PC-3 (cell line): Measurements from ENCODE around the gene FLNC. TPM values are rescaled to one million over a fixed set of nuclear protein-coding genes. Genes with fewer than 3 reads are reported as not detected.
A peak's percentile ranks its signal among the peaks of the same experiment; 100 is the strongest.

Source experiments
- ATAC-seq: fragments of 200-7000 bp; cut with Tn5 transposase; 2 replicates; pipeline ENCODE4 v1.9.1; 2020; ENCODE audit warnings: mild to moderate bottlenecking, moderate library complexity
- BruUV-seq: library from RNA; stranded (reverse); fragments of 400-500 nt; replicated peaks from 2 replicates; lab custom pipeline; 2021; lab: Mats Ljungman, UMichigan
- CTCF ChIA-PET: fragments of 300-600 bp; sonication (Branson Sonifier 250); formaldehyde crosslinking; loops from one replicate; lab custom pipeline; 2022; ENCODE audit warnings: antibody characterized with exemption; lab: Charles Lee
- POLR2A ChIA-PET: fragments of 300-600 bp; sonication (Branson Sonifier 250); formaldehyde crosslinking; loops from one replicate; lab custom pipeline; 2022; ENCODE audit warnings: antibody characterized with exemption; ENCODE audit not compliant: unreplicated experiment; lab: Charles Lee
- DNase-seq: peaks from one replicate; pipeline ENCODE4 v3.0.0-alpha.2; 2015
- H2AFZ ChIP-seq: fragments of 300-600 bp; sonication (generic); 2 replicates; pipeline ENCODE4 v1.6.0; 2016; ENCODE audit warnings: antibody characterized with exemption, low read length
- H3F3A ChIP-seq: fragments of 300-600 bp; sonication (generic); one replicate; pipeline ENCODE4 v1.6.0; 2017; ENCODE audit warnings: antibody characterized with exemption, low read length, control low read depth, mild to moderate bottlenecking; ENCODE audit not compliant: unreplicated experiment
- H3K27ac ChIP-seq: fragments of 300-600 bp; sonication (generic); 2 replicates; pipeline ENCODE4 v1.5.1; 2016; ENCODE audit warnings: mild to moderate bottlenecking, low read length
- H3K27me3 ChIP-seq: fragments of 300-600 bp; sonication (generic); 2 replicates; pipeline ENCODE4 v1.6.1; 2016; ENCODE audit warnings: low read length, mixed read lengths
- H3K36me3 ChIP-seq: fragments of 300-600 bp; sonication (generic); 2 replicates; pipeline ENCODE4 v1.6.1; 2016; ENCODE audit warnings: low read depth, mixed run types, low read length, mixed read lengths
- H3K4me1 ChIP-seq: fragments of 300-600 bp; sonication (generic); 2 replicates; pipeline ENCODE4 v1.5.1; 2016; ENCODE audit warnings: low read length; ENCODE audit not compliant: insufficient read depth
- H3K4me2 ChIP-seq: fragments of 300-600 bp; sonication (generic); 2 replicates; pipeline ENCODE4 v1.6.0; 2016; ENCODE audit warnings: low read length
- H3K4me3 ChIP-seq: fragments of 300-600 bp; sonication (generic); 2 replicates; pipeline ENCODE4 v1.5.1; 2016; ENCODE audit warnings: mild to moderate bottlenecking, low read length, mixed read lengths
- H3K79me2 ChIP-seq: fragments of 300-600 bp; sonication (generic); 2 replicates; pipeline ENCODE4 v1.6.1; 2017; ENCODE audit warnings: low read length, mixed read lengths
- H3K9ac ChIP-seq: fragments of 300-600 bp; sonication (generic); 2 replicates; pipeline ENCODE4 v1.6.0; 2016; ENCODE audit warnings: mild to moderate bottlenecking, low read length
- H3K9me2 ChIP-seq: fragments of 300-600 bp; sonication (generic); replicated peaks from 2 replicates; pipeline ENCODE4 v1.6.1; 2016; ENCODE audit warnings: mixed run types, low read length, mixed read lengths
- H3K9me3 ChIP-seq: fragments of 300-600 bp; sonication (generic); 2 replicates; pipeline ENCODE4 v1.6.1; 2016; ENCODE audit warnings: low read length, mixed read lengths
- H4K20me1 ChIP-seq: fragments of 300-600 bp; sonication (generic); 2 replicates; pipeline ENCODE4 v1.6.1; 2016; ENCODE audit warnings: low read length, mixed read lengths
- CTCF ChIP-seq: fragments of 300-600 bp; sonication (generic); conservative IDR thresholded peaks from 2 replicates; pipeline ENCODE4 v1.5.1; 2017; ENCODE audit warnings: antibody characterized with exemption, low read depth, mild to moderate bottlenecking, low read length
- EZH2 ChIP-seq: fragments of 300-600 bp; sonication (generic); IDR thresholded peaks from one replicate; pipeline ENCODE4 v1.6.1; 2017; ENCODE audit warnings: antibody characterized with exemption, mild to moderate bottlenecking, low read length; ENCODE audit not compliant: unreplicated experiment
- EZH2phosphoT487 ChIP-seq: fragments of 300-600 bp; sonication (generic); IDR thresholded peaks from 2 replicates; pipeline ENCODE4 v1.6.1; 2018; ENCODE audit warnings: mild to moderate bottlenecking, antibody characterized with exemption, low read length, borderline replicate concordance
- intact Hi-C: fragments of 100-400 bp; cut with micrococcal nuclease; formaldehyde crosslinking; loops from 2 replicates; pipeline ENCODE4 v1.9.0; 2023
- total RNA-seq: library from RNA; depleted of rRNA; stranded (reverse); fragments of >200 nt; gene quantifications from 2 replicates; pipeline ENCODE4 v1.2.3, GENCODE V29; 2014

FLNC gene
- total RNA-seq, 1 experiment from 2014 or later, result 88.7 TPM

- H3K9ac ChIP-seq, result no peak overlapping the region
- H3K4me2 ChIP-seq, result no peak overlapping the region
- no peak overlapping the region for H2AFZ ChIP-seq
- ChIA-PET POLR2A (no interaction called here), CTCF (interaction anchor here (0.7 kb wide), 1 partner anchor 926 kb away, joined by 7 read pairs; no protein-coding TSS in a partner anchor)
- no peaks in the 10 kb centered on the region for H3K9me2 ChIP-seq
- no peaks in the 10 kb centered on the region for H3K79me2 ChIP-seq
- no peaks in the 10 kb centered on the region for H4K20me1 ChIP-seq
- no peak overlapping the region for H3K27ac ChIP-seq
- no peaks in the 10 kb centered on the region for H3F3A ChIP-seq
- no peak overlapping the region for H3K4me3 ChIP-seq
- ATAC-seq (no peak), DNase-seq (no peak)
- no peaks in the 10 kb centered on the region for H3K9me3 ChIP-seq
- no peaks in the 10 kb centered on the region for H3K36me3 ChIP-seq
- intact Hi-C loops, result no loop called here
- TF ChIP-seq EZH2phosphoT487, result no peak
- no peaks in the 10 kb centered on the region for H3K27me3 ChIP-seq
- BruUV-seq, result no TSS peak
- peaks cover 11% of the 10 kb centered on the region; the same call in 1 of the 2 replicates for H3K4me1 ChIP-seq
Measured at GRCh38 chr7:128899392-128899791, 69.2 kb downstream of the FLNC start.

GRCh38 chr7:128900237-128900636 lies 70.0 kb downstream of the FLNC start:
- H3K9me2 ChIP-seq, result no peaks in the 10 kb centered on the region
- peaks cover 11% of the 10 kb centered on the region; the same call in 1 of the 2 replicates for H3K4me1 ChIP-seq
- no TSS peak for BruUV-seq
- no peak overlapping the region for H3K9ac ChIP-seq
- H3K4me2 ChIP-seq, result no peak overlapping the region
- TF ChIP-seq CTCF (no peak), EZH2 (no peak), EZH2phosphoT487 (no peak)
- no peaks in the 10 kb centered on the region for H3K9me3 ChIP-seq
- H3K27me3 ChIP-seq, result no peaks in the 10 kb centered on the region
- H4K20me1 ChIP-seq, result no peaks in the 10 kb centered on the region
- no peak overlapping the region for H3K4me3 ChIP-seq
- no peaks in the 10 kb centered on the region for H3K79me2 ChIP-seq
- H3K36me3 ChIP-seq, result no peaks in the 10 kb centered on the region
- DNase-seq, result no peak
- CTCF ChIA-PET, result no interaction called here
- H3K27ac ChIP-seq, result no peak overlapping the region
- H3F3A ChIP-seq, result no peaks in the 10 kb centered on the region
- ATAC-seq, result no peak
- POLR2A ChIA-PET, result no interaction called here
- H2AFZ ChIP-seq, result no peak overlapping the region
- intact Hi-C loops, result no loop called here

GRCh38 chr7:128902761-128903585 lies 72.8 kb downstream of the FLNC start:
- Histone ChIP-seq H2AFZ (no peak overlapping the region), H3K36me3 (no peaks in the 10 kb centered on the region), H3K4me1 (peaks cover 11% of the 10 kb centered on the region; the same call in 1 of the 2 replicates), H3K79me2 (no peaks in the 10 kb centered on the region), H3K4me3 (no peak overlapping the region), H4K20me1 (no peaks in the 10 kb centered on the region), H3K9me3 (no peaks in the 10 kb centered on the region), H3K9ac (no peak overlapping the region), H3K27me3 (no peaks in the 10 kb centered on the region), H3K9me2 (no peaks in the 10 kb centered on the region), H3F3A (no peaks in the 10 kb centered on the region), H3K27ac (0 out of 2 replicates have a peak overlapping the region, but pooled peaks have one; percentile 34), H3K4me2 (no peak overlapping the region)
- ChIA-PET CTCF (interaction anchor here (0.7 kb wide), 1 partner anchor 189 kb away, joined by 3 read pairs; no protein-coding TSS in a partner anchor), POLR2A (interaction anchor here (0.6 to 0.7 kb wide), 2 partner anchors 161 to 448 kb away, joined by 3 to 4 read pairs; no protein-coding TSS in a partner anchor)
- TF ChIP-seq CTCF (no peak), EZH2 (no peak), EZH2phosphoT487 (no peak)
- no TSS peak for BruUV-seq
- intact Hi-C loops, result no loop called here
- DNase-seq, result peak; percentile 25
- peak; percentile 60 for ATAC-seq
